Dendritic cell treated with granulocyte-macrophage colony-stimulating factor and Interleukin-4, amounts not matched to agents 40 ng/mL and 50 ng/mL, for 4 days (primary cell): ENCODE data around the gene AFDN.
"Not testable (repeated sequence)": the region's sequence is repeated elsewhere in the genome, so short reads cannot be mapped to it uniquely, and the experiment has no call there.

Experiments used
- H3K27ac Mint-ChIP-seq: one replicate; pipeline ENCODE4 v1.8.0; 2022; ENCODE audit warnings: mild to moderate bottlenecking, mixed read lengths
- H3K27me3 Mint-ChIP-seq: one replicate; pipeline ENCODE4 v1.8.0; 2022; ENCODE audit warnings: mild to moderate bottlenecking, mixed read lengths
- H3K36me3 Mint-ChIP-seq: one replicate; pipeline ENCODE4 v1.8.0; 2022; ENCODE audit warnings: low read depth, mixed read lengths
- H3K4me1 Mint-ChIP-seq: one replicate; pipeline ENCODE4 v1.8.0; 2022; ENCODE audit warnings: low read depth, mixed read lengths
- H3K4me3 Mint-ChIP-seq: one replicate; pipeline ENCODE4 v1.8.0; 2022; ENCODE audit warnings: mild to moderate bottlenecking, moderate library complexity, mixed read lengths
- H3K9me3 Mint-ChIP-seq: one replicate; pipeline ENCODE4 v1.8.0; 2022; ENCODE audit warnings: mixed read lengths
- intact Hi-C: fragments of 100-400 bp; cut with micrococcal nuclease; formaldehyde crosslinking; loops from one replicate; pipeline ENCODE4 v1.15.0; 2022

AFDN gene

DNA sequence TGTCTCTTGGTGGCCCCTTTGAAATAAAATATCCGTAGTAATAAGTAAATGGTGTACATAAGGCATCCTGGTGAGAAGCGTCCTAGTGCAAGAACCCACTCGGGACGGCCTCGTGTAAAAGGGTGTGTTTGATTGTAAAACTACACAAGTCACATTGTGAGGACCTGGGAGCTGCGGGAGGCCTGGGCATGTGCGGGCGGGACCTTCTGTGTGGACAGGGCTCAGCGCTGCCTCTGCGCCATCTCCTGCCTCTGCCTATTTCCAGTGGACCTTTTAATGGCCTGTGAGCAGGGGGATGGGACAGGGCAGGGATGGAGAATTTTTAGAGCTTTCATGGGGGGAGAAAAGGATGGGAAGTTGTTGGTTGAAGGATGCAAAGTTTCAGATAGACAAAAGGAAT lies 145.5 kb downstream of the AFDN start:
- peaks cover 5% of the 10 kb centered on the region for H3K36me3 Mint-ChIP-seq
- no peak overlapping the region for H3K4me3 Mint-ChIP-seq
- no peaks in the 10 kb centered on the region for H3K9me3 Mint-ChIP-seq
- intact Hi-C loops, result no loop called here
- no peak overlapping the region for H3K27ac Mint-ChIP-seq
- no peaks in the 10 kb centered on the region for H3K27me3 Mint-ChIP-seq
- no peaks in the 10 kb centered on the region for H3K4me1 Mint-ChIP-seq

DNA sequence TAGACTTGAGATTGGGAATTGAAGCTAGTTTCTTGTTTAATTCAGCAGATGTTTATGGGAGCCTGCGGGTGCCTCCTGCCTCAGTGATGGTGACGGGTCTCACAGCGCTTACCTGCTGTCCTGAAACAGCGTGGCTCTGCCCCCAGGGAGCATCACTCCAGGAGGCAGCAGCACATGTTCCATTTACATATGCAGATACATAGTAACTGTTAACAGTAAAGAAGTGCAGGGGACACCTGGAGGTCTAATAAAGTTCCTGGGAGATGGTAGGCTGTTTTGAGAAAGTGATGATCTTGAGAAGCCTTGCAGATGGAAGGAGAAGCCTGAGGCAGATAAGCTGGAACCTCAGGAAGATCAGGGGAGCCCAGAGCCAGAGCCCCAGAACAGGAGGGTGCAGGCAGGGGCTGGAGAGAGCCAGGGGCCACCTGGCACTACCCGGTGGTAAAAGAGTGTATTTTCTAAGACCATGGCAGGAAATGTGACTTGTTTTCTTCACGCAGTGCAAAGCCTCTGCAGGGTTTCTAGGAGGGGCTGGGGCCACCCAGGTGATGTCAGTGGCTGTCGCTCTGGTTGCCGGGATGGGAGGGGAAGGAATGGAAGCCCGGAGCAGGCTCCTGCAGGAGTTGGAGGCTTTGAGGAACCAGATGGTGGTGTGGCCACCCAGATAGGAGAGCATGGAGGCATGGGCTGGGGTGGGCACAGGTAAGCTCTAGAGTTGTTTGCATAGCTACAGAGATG lies 146.6 kb downstream of the AFDN start:
- Mint-ChIP-seq H3K27me3 (no peaks in the 10 kb centered on the region), H3K4me3 (no peak overlapping the region), H3K27ac (no peak overlapping the region), H3K36me3 (no peaks in the 10 kb centered on the region), H3K9me3 (peaks cover 7% of the 10 kb centered on the region), H3K4me1 (no peaks in the 10 kb centered on the region)
- intact Hi-C loops, result no loop called here

DNA sequence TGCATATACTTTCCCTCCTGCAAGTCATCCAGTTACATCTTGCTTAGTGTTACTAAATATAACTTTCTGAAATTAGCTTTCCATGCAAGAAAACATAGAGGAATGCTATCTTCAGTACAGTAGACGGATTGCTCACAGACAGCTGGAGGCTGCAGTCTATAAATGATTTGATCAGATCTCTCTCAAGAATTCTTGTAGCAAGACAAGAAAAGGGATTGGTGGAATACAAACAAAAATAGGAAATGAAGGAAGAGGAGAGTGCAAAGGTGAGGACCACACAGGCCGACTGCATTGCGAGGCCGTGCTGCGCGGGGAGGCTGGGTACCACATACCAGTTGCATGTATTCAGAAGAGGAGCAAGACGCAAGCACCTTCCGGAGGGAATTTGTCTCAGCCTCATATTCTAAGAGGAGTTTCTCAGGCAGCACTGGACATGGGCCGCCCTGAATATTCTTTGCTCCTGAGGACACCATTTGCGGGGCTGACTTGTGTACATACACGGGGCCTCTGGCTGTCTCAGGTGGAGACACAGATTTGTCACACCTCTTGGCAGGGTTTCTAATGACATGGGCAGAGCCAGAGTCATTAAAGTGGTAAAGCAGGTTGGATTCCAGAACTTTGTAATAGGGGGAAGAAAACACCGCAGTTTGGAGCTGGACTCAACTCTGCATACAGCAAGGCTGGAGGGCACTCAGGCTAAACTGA lies 148.1 kb downstream of the AFDN start:
- H3K36me3 Mint-ChIP-seq, result no peaks in the 10 kb centered on the region
- H3K27ac Mint-ChIP-seq, result no peak overlapping the region
- peaks cover 7% of the 10 kb centered on the region for H3K9me3 Mint-ChIP-seq
- intact Hi-C loops, result no loop called here
- no peaks in the 10 kb centered on the region for H3K4me1 Mint-ChIP-seq
- H3K4me3 Mint-ChIP-seq, result no peak overlapping the region
- no peaks in the 10 kb centered on the region for H3K27me3 Mint-ChIP-seq

DNA sequence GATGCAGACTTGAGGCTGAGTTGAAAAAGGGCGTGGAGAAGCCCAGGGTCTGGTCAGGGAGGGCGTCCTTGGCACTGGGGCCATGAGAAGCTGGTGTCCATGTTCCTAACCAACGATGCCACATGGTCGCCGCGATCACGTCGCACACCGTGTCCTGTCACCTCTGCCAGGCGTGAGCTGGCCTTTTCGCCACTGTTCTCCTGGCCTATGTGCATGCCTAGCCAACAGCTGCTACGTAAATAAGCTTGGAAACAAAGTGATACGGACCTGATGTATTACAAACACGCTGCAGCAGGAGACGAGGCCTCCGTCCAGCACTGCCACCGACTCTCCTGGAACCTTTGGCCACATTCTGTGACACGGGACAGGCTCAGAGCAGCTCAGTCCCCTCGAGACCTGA lies 148.7 kb downstream of the AFDN start:
- Mint-ChIP-seq H3K4me3 (no peak overlapping the region), H3K4me1 (no peaks in the 10 kb centered on the region), H3K27me3 (no peaks in the 10 kb centered on the region), H3K27ac (no peak overlapping the region), H3K36me3 (no peaks in the 10 kb centered on the region), H3K9me3 (peaks cover 8% of the 10 kb centered on the region)
- intact Hi-C loops, result no loop called here

DNA sequence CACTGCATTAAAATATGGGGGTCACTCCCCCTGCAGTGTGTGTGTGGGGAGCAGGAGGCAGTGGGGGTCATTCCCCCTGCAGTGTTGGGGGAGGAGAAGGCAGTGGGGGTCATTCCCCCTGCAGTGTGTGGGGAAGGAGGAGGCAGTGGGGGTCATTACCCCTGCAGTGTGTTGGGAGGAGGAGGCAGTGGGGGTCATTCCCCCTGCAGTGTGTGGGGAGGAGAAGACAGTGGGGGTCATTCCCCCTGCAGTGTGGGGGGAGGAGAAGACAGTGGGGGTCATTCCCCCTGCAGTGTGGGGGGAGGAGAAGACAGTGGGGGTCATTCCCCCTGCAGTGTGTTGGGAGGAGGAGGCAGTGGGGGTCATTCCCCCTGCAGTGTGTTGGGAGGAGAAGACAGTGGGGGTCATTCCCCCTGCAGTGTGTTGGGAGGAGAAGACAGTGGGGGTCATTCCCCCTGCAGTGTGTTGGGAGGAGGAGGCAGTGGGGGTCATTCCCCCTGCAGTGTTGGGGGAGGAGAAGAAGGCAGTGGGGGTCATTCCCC lies 149.5 kb downstream of the AFDN start:
- H3K27me3 Mint-ChIP-seq, H3K36me3 Mint-ChIP-seq, H3K4me3 Mint-ChIP-seq, H3K27ac Mint-ChIP-seq, H3K4me1 Mint-ChIP-seq, intact Hi-C loops: not testable (repeated sequence)
- H3K9me3 Mint-ChIP-seq, result peaks cover 15% of the 10 kb centered on the region

DNA sequence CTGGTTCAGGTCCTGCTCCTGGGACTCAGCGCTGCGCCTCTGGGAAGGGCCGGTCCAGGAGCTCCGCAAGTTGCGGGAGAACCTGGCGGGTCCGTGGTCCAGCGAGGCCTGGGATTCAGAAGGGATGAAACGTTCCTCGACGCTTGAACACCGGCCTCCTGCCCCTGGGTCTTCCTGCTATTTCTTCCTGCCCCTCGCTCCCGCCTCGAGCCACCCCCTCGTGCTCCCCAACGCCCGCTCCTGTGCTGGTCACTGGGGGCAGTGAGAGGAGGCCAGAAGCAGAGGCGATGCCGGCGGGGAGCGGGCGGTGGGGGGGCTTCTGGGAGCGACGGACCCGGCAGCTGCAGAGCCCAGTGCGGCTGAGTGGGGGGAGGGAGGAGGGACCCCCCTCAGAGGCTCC lies 150.0 kb downstream of the AFDN start:
- Mint-ChIP-seq H3K36me3 (no peaks in the 10 kb centered on the region), H3K9me3 (peaks cover 16% of the 10 kb centered on the region), H3K4me3 (no peak overlapping the region), H3K27me3 (no peaks in the 10 kb centered on the region), H3K27ac (no peak overlapping the region), H3K4me1 (no peaks in the 10 kb centered on the region)
- intact Hi-C loops, result no loop called here

DNA sequence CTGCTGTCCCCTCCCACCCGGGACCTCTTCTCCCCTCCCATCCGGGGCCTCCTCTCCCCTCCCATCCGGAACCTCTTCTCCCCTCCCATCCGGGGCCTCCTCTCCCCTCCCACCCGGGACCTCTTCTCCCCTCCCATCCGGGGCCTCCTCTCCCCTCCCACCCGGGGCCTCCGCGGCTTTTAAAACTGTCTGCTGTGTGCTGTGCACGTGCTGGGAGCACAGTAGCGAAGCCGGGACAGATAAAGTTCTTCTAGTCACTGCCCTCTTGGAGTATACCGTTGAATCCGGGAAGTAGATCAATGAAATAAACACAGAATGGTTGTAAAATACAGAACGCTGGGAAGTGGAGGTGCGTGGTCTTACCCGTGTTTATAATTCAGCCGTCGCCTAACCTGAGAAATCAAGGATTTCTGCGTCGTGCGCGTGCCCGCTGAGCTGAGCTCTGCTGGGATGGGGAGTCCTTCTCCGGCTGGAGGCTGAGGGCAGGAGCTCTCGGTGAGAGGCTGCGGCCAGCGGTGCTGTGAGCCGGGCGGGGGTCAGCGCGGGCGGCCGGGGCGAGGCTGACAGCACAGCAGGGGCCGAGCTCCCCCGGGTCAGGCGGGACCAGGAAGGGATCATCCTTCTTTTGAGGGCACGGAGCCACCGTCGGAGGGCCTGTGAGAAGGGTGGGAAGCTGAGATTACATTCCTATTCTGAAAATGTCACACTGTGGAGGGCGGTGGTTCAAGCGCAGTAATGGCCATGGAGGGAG lies 151.2 kb downstream of the AFDN start:
- no peak overlapping the region for H3K4me3 Mint-ChIP-seq
- intact Hi-C loops, result no loop called here

DNA sequence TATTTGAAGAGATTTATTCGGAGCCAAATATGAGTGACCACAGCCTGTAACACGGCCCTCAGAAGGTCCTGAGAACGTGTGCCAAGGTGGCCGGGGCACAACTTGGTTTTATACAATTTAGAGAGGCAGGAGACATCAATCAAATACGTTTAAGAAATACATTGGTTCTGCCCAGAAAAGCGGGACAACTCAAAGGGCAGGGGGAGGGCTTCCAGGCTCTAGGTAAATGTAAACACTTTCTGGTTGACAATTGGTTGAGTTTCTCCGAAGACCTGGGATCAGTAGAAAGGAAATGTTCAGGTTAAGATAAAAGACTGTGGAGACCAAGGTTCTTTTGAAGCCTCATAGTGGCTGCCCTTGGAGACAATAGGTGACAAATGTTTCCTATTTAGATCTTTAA lies 151.9 kb downstream of the AFDN start:
- no peaks in the 10 kb centered on the region for H3K36me3 Mint-ChIP-seq
- H3K9me3 Mint-ChIP-seq, result peaks cover 16% of the 10 kb centered on the region
- no peaks in the 10 kb centered on the region for H3K4me1 Mint-ChIP-seq
- H3K4me3 Mint-ChIP-seq, result no peak overlapping the region
- H3K27me3 Mint-ChIP-seq, result no peaks in the 10 kb centered on the region
- H3K27ac Mint-ChIP-seq, result no peak overlapping the region
- intact Hi-C loops, result no loop called here

More for the DNA sequence above, 151.2 kb downstream of the AFDN start:
- Mint-ChIP-seq H3K27me3 (no peaks in the 10 kb centered on the region), H3K27ac (no peak overlapping the region), H3K4me1 (no peaks in the 10 kb centered on the region), H3K9me3 (peaks cover 16% of the 10 kb centered on the region), H3K36me3 (no peaks in the 10 kb centered on the region)

DNA sequence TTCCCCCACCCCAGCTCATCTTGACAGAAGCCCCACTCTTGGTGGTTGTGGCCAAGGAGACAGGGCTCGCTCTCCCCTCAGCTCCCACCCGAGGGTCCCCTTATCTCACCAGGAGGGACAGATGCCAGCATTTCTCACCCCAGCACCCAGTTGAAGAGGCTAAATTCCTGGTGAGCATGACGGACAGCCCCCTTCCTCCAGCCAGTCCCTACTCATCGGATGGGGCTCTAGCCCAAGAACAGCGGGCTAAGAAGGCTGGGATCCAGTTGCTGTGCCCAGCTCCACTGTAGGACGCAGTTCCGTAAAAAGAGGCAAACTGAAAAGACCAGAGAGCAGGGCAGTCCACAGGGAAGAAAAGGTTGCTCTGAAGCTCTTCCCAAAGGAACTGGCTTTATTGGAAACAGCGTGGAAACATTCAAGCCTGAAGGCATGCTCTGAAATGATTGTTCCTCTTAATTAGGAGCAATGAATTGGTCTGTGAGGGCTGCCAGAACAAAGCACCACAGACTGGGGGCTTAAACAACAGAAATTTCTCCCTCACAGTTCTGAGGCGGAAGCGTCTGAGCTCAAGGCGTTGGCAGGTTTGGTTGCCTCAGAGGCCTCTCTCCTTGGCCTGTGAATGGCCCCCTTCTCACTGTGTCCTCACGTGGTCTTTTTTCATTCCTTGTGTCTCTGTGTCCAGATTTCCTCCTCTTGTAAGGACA lies 152.9 kb downstream of the AFDN start:
- H3K27me3 Mint-ChIP-seq, result no peaks in the 10 kb centered on the region

DNA sequence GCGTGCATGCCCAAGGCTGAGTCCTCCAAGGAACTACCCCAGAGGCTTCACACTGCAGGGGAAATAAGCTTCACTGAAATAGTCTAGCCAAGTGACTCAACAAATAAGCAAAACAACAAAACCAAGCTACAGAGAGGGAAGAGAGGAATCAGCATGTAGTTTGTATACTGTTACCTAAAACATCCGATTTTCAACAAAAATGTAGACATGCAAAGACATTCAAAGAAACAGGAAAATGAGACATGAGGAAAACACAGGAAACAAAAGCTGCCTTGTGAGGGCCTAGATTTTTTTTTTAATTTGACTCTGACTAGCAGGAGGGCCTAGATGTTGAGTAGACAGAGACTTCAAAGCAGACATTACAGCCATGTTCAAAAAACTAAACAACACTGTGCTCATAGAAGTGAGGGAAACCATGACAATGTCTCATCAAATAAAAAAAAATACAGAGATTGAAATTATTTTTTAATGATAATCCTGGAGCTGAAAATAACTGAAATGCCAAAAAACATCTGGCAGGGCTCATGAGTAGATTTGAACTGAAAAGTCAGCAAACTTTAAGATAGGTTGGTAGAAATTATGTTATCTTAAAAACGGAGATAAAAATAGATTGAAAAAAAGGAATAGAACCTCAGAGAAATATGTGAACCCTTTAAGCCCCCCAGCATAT lies 154.3 kb downstream of the AFDN start:
- no peak overlapping the region for H3K4me3 Mint-ChIP-seq
- no peak overlapping the region for H3K27ac Mint-ChIP-seq
- intact Hi-C loops, result no loop called here
- H3K9me3 Mint-ChIP-seq, result peaks cover 30% of the 10 kb centered on the region
- no peaks in the 10 kb centered on the region for H3K36me3 Mint-ChIP-seq
- H3K27me3 Mint-ChIP-seq, result no peaks in the 10 kb centered on the region
- H3K4me1 Mint-ChIP-seq, result no peaks in the 10 kb centered on the region

More for the DNA sequence above, 152.9 kb downstream of the AFDN start:
- H3K4me3 Mint-ChIP-seq, result no peak overlapping the region
- H3K4me1 Mint-ChIP-seq, result no peaks in the 10 kb centered on the region
- H3K27ac Mint-ChIP-seq, result no peak overlapping the region
- H3K9me3 Mint-ChIP-seq, result peaks cover 23% of the 10 kb centered on the region
- H3K36me3 Mint-ChIP-seq, result no peaks in the 10 kb centered on the region
- intact Hi-C loops, result no loop called here

DNA sequence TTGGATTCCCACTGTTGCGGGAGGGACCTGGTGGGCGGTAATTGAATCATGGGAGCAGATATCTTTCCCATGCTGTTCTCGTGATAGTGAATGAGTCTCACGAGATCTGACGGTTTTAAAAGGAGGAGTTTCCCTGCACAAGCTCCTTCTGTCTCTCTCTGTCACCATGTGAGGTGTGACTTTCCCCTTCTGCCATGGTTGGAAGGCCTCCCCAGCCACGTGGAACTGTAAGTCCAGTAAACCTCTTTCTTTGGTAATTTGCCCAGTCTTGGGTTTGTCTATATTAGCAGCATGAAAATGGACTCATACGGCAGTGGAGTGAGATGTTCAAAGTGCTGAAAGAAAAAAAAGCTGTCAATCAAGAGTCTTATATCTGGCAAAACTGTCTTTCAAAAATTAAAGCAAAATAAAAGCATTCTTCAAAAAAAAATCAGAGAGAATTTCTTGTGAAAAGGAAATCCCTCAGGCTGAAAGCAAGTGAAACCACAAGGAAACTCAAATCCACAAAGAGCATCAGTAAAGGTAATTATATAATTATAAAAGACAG lies 155.3 kb downstream of the AFDN start:
- Mint-ChIP-seq H3K4me3 (no peak overlapping the region), H3K36me3 (no peaks in the 10 kb centered on the region), H3K4me1 (no peaks in the 10 kb centered on the region), H3K27me3 (no peaks in the 10 kb centered on the region), H3K9me3 (peaks cover 30% of the 10 kb centered on the region), H3K27ac (no peak overlapping the region)
- intact Hi-C loops, result no loop called here

DNA sequence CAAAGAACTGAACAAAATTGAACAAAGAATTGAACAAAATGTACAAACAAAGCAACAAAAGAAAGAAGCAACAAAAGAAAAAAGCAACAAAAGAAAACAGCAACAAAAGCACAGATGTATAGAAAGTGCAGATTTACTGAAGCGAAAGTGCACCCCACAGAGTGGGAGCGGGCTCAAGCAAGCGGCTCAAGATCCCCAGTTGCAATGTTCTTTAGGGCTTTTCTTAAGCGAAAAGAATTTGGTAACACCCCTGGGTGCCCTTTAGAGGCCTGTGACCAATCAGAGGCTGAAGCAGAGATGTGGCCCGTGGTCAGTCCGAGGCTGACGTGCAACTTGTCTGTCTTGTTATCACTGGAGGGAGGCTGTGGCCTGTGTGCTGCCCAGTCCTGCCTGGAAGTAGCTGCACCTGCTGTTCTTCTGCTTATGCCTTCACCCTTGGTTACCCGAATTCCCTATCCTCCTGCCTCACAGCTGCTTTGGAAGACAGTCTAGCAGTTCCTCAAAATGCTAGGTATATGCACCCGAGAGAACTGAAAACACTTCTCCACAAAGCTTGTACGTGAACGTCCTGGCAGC lies 157.5 kb downstream of the AFDN start:
- Mint-ChIP-seq H3K4me1 (no peaks in the 10 kb centered on the region), H3K27me3 (no peaks in the 10 kb centered on the region), H3K9me3 (peaks cover 24% of the 10 kb centered on the region), H3K36me3 (no peaks in the 10 kb centered on the region), H3K27ac (no peak overlapping the region), H3K4me3 (no peak overlapping the region)
- intact Hi-C loops, result no loop called here
